HFFc6 (cell line): ENCODE data around the gene SLC35E1. TPM values are rescaled to one million over a fixed set of nuclear protein-coding genes. Genes with fewer than 3 reads are reported as not detected.
"Not testable (repeated sequence)": the region's sequence is repeated elsewhere in the genome, so short reads cannot be mapped to it uniquely, and the experiment has no call there.

Source experiments
- DNase-seq: peaks from one replicate; pipeline ENCODE4 v3.0.0-alpha.2; 2018
- H3K27ac Mint-ChIP-seq: 2 replicates; pipeline ENCODE4 v1.8.0; 2020; ENCODE audit warnings: mild to moderate bottlenecking, mixed read lengths
- H3K27me3 Mint-ChIP-seq: 2 replicates; pipeline ENCODE4 v1.8.0; 2021; ENCODE audit warnings: mild to moderate bottlenecking, moderate library complexity, mixed read lengths; ENCODE audit not compliant: insufficient read depth
- H3K36me3 Mint-ChIP-seq: 2 replicates; pipeline ENCODE4 v1.8.0; 2021; ENCODE audit warnings: low read depth, mixed read lengths
- H3K4me1 Mint-ChIP-seq: 2 replicates; pipeline ENCODE4 v1.8.0; 2020; ENCODE audit warnings: low read depth, mixed read lengths
- H3K4me3 Mint-ChIP-seq: 2 replicates; pipeline ENCODE4 v1.8.0; 2020; ENCODE audit warnings: mild to moderate bottlenecking, moderate library complexity, mixed read lengths
- H3K9me3 Mint-ChIP-seq: 2 replicates; pipeline ENCODE4 v1.8.0; 2020; ENCODE audit warnings: mild to moderate bottlenecking, mixed read lengths
- CTCF ChIP-seq: fragments of 200-600 bp; sonication (generic); IDR thresholded peaks from 2 replicates; pipeline ENCODE4 v1.5.0; 2021; ENCODE audit warnings: antibody characterized with exemption, mild to moderate bottlenecking
- total RNA-seq, 6 experiments: library from RNA; stranded (reverse); fragmentation: NEBNext Ultra II Directional; extraction: Animal tissue kit (Norgen Biotek cat#: 25700); gene quantifications; 2 replicates in 1 of 6; 3 replicates in 5 of 6; pipeline ENCODE4 v1.2.3, GENCODE V29; 2021

Gene SLC35E1
- total RNA-seq, 6 experiments from 2014 or later = 44.2 to 67.1 (median 55.4) TPM

GRCh38 chr19:16562608-16563025 is 9.6 kb downstream of the SLC35E1 start:
- no peak overlapping the region for H3K4me3 Mint-ChIP-seq
- no peak for DNase-seq
- no peak overlapping the region for H3K27ac Mint-ChIP-seq
- no peaks in the 10 kb centered on the region for H3K27me3 Mint-ChIP-seq
- TF ChIP-seq CTCF = no peak
- no peaks in the 10 kb centered on the region for H3K4me1 Mint-ChIP-seq
- H3K9me3 Mint-ChIP-seq = no peaks in the 10 kb centered on the region
- peaks cover 38% of the 10 kb centered on the region for H3K36me3 Mint-ChIP-seq

- DNase-seq = no peak
- Mint-ChIP-seq H3K4me1 (no peaks in the 10 kb centered on the region), H3K4me3 (no peak overlapping the region), H3K27ac (no peak overlapping the region), H3K9me3 (no peaks in the 10 kb centered on the region), H3K36me3 (peaks cover 33% of the 10 kb centered on the region), H3K27me3 (no peaks in the 10 kb centered on the region)
- TF ChIP-seq CTCF = no peak
Observed at GRCh38 chr19:16561382-16561781, 10.8 kb downstream of the SLC35E1 start.

- H3K9me3 Mint-ChIP-seq = no peaks in the 10 kb centered on the region
- H3K27me3 Mint-ChIP-seq = no peaks in the 10 kb centered on the region
- H3K4me3 Mint-ChIP-seq = no peak overlapping the region
- DNase-seq = no peak
- H3K4me1 Mint-ChIP-seq = no peaks in the 10 kb centered on the region
- peaks cover 28% of the 10 kb centered on the region for H3K36me3 Mint-ChIP-seq
- H3K27ac Mint-ChIP-seq = no peak overlapping the region
- TF ChIP-seq CTCF = no peak
Observed at GRCh38 chr19:16559780-16560276, 12.4 kb downstream of the SLC35E1 start.

GRCh38 chr19:16554776-16555175 is 17.4 kb downstream of the SLC35E1 start:
- TF ChIP-seq CTCF = no peak
- DNase-seq = no peak
- Mint-ChIP-seq H3K4me1 (no peaks in the 10 kb centered on the region), H3K36me3 (peaks cover 24% of the 10 kb centered on the region), H3K4me3 (no peak overlapping the region), H3K27me3 (peaks cover 2% of the 10 kb centered on the region; the same call in 1 of the 2 replicates), H3K9me3 (no peaks in the 10 kb centered on the region), H3K27ac (no peak overlapping the region)

GRCh38 chr19:16551902-16552301 is 20.3 kb downstream of the SLC35E1 start:
- not testable (repeated sequence) for H3K9me3 Mint-ChIP-seq, DNase-seq, H3K4me1 Mint-ChIP-seq, H3K4me3 Mint-ChIP-seq, H3K27me3 Mint-ChIP-seq, H3K27ac Mint-ChIP-seq
- H3K36me3 Mint-ChIP-seq = peaks cover 19% of the 10 kb centered on the region

- Mint-ChIP-seq H3K36me3 (peaks cover 19% of the 10 kb centered on the region), H3K4me3 (no peak overlapping the region), H3K27me3 (peaks cover 4% of the 10 kb centered on the region), H3K9me3 (no peaks in the 10 kb centered on the region), H3K4me1 (peaks cover 8% of the 10 kb centered on the region), H3K27ac (no peak overlapping the region)
- DNase-seq = no peak
- TF ChIP-seq CTCF = no peak
Observed at GRCh38 chr19:16548956-16549355, 23.3 kb downstream of the SLC35E1 start.
